SJCRH30 (cell line): ENCODE measurements around the gene ATP8B3. TPM values are rescaled to one million over a fixed set of nuclear protein-coding genes. Genes with fewer than 3 reads are reported as not detected.

ENCODE experiments used
- DNase-seq, 2 experiments: peaks; one replicate each; pipeline ENCODE4 v3.0.0-alpha.2; 2015 to 2020
- H3K27ac ChIP-seq: fragments of 250-450 bp; sonication (Bioruptor Pico); 2 replicates; pipeline ENCODE4 v1.5.1; 2020; ENCODE audit warnings: mild to moderate bottlenecking, moderate library complexity
- H3K27me3 ChIP-seq: fragments of 250-450 bp; sonication (Bioruptor Pico); 2 replicates; pipeline ENCODE4 v1.5.1; 2020; ENCODE audit warnings: mild to moderate bottlenecking, moderate library complexity
- H3K36me3 ChIP-seq: fragments of 250-450 bp; sonication (Bioruptor Pico); 2 replicates; pipeline ENCODE4 v1.5.1; 2020; ENCODE audit warnings: mild to moderate bottlenecking, moderate library complexity
- H3K4me1 ChIP-seq: fragments of 250-450 bp; sonication (Bioruptor Pico); 2 replicates; pipeline ENCODE4 v1.5.1; 2020; ENCODE audit warnings: mild to moderate bottlenecking, moderate library complexity
- H3K4me3 ChIP-seq: fragments of 250-450 bp; sonication (Bioruptor Pico); 2 replicates; pipeline ENCODE4 v1.5.1; 2020; ENCODE audit warnings: mild to moderate bottlenecking, moderate library complexity
- H3K9me3 ChIP-seq: fragments of 250-450 bp; sonication (Bioruptor Pico); replicated peaks from 2 replicates; pipeline ENCODE4 v1.5.1; 2020; ENCODE audit warnings: mild to moderate bottlenecking, moderate library complexity
- total RNA-seq: library from RNA; depleted of rRNA; stranded (reverse); fragments of >200 nt; shearing (Covaris generic); gene quantifications from 2 replicates; pipeline ENCODE4 v1.2.3, GENCODE V29; 2014; rRNA removed

Gene ATP8B3
- 0.08 TPM in 1 of 2 replicates, not detected in the other for total RNA-seq

- peaks cover 2% of the 10 kb centered on the region; the same call in 1 of the 2 replicates for H3K4me1 ChIP-seq
- peak within 1 kb of the TSS; percentile 52 for H3K4me3 ChIP-seq
- peaks cover 8% of the 10 kb centered on the region; the same call in 1 of the 2 replicates for H3K36me3 ChIP-seq
- H3K9me3 ChIP-seq, result no peaks in the 10 kb centered on the region
- no peak within 1 kb of the TSS; the same call in 1 of the 2 replicates for H3K27ac ChIP-seq
- H3K27me3 ChIP-seq, result 0 out of 2 replicates have a peak, but pooled peaks cover 3% of the 10 kb centered on the region
- no peak for DNase-seq
These were observed at the start of gene ATP8B3 for GRCh38 chr19:1811942-1812425. Gene ATP8B3 (minus strand): TSS chr19:1812276. CDS start chr19:1811736, 540 bp downstream.

- Histone ChIP-seq H3K27ac (no peak overlapping the region), H3K4me1 (peaks cover 3% of the 10 kb centered on the region; the same call in 1 of the 2 replicates), H3K9me3 (no peaks in the 10 kb centered on the region), H3K36me3 (no peaks in the 10 kb centered on the region), H3K4me3 (peak overlapping the region; percentile 76), H3K27me3 (no peaks in the 10 kb centered on the region)
- DNase-seq, result no peak
These were observed 49.5 kb upstream of the ATP8B3 start for GRCh38 chr19:1861599-1862031.

GRCh38 chr19:1860821-1861598 lies 48.9 kb upstream of the ATP8B3 start:
- no peak for DNase-seq
- no peak overlapping the region for H3K4me3 ChIP-seq
- H3K36me3 ChIP-seq, result no peaks in the 10 kb centered on the region
- no peaks in the 10 kb centered on the region for H3K9me3 ChIP-seq
- H3K4me1 ChIP-seq, result peaks cover 4% of the 10 kb centered on the region
- no peaks in the 10 kb centered on the region for H3K27me3 ChIP-seq
- no peak overlapping the region for H3K27ac ChIP-seq

GRCh38 chr19:1860042-1860775 lies 48.1 kb upstream of the ATP8B3 start:
- H3K36me3 ChIP-seq, result no peaks in the 10 kb centered on the region
- H3K27me3 ChIP-seq, result no peaks in the 10 kb centered on the region
- H3K27ac ChIP-seq, result no peak overlapping the region
- peak; percentile 62 to 65 for DNase-seq
- no peaks in the 10 kb centered on the region for H3K9me3 ChIP-seq
- no peak overlapping the region for H3K4me3 ChIP-seq
- peaks cover 10% of the 10 kb centered on the region for H3K4me1 ChIP-seq

- H3K4me3 ChIP-seq, result no peak overlapping the region
- no peak overlapping the region for H3K27ac ChIP-seq
- no peaks in the 10 kb centered on the region for H3K27me3 ChIP-seq
- no peak for DNase-seq
- H3K36me3 ChIP-seq, result no peaks in the 10 kb centered on the region
- H3K9me3 ChIP-seq, result no peaks in the 10 kb centered on the region
- H3K4me1 ChIP-seq, result peaks cover 15% of the 10 kb centered on the region
These were observed 47.3 kb upstream of the ATP8B3 start for GRCh38 chr19:1859331-1859781.

GRCh38 chr19:1858412-1859081 lies 46.5 kb upstream of the ATP8B3 start:
- Histone ChIP-seq H3K36me3 (no peaks in the 10 kb centered on the region), H3K4me1 (peaks cover 15% of the 10 kb centered on the region), H3K27ac (no peak overlapping the region)

GRCh38 chr19:1857648-1858326 lies 45.7 kb upstream of the ATP8B3 start:
- DNase-seq, result no peak
- peak overlapping the region; percentile 65 for H3K4me3 ChIP-seq
- H3K4me1 ChIP-seq, result peaks cover 15% of the 10 kb centered on the region
- no peaks in the 10 kb centered on the region for H3K36me3 ChIP-seq
- no peaks in the 10 kb centered on the region for H3K9me3 ChIP-seq
- H3K27me3 ChIP-seq, result no peaks in the 10 kb centered on the region
- peak overlapping the region; percentile 56 for H3K27ac ChIP-seq

More at GRCh38 chr19:1858412-1859081, 46.5 kb upstream of the ATP8B3 start:
- H3K27me3 ChIP-seq, result no peaks in the 10 kb centered on the region
- no peak for DNase-seq
- no peaks in the 10 kb centered on the region for H3K9me3 ChIP-seq
- H3K4me3 ChIP-seq, result no peak overlapping the region

GRCh38 chr19:1856698-1857603 lies 44.9 kb upstream of the ATP8B3 start:
- Histone ChIP-seq H3K36me3 (no peaks in the 10 kb centered on the region), H3K4me1 (peaks cover 15% of the 10 kb centered on the region)

GRCh38 chr19:1856345-1856697 lies 44.2 kb upstream of the ATP8B3 start:
- Histone ChIP-seq H3K4me3 (peak overlapping the region; percentile 65), H3K9me3 (no peaks in the 10 kb centered on the region), H3K27ac (peak overlapping the region; percentile 56), H3K27me3 (no peaks in the 10 kb centered on the region), H3K36me3 (no peaks in the 10 kb centered on the region), H3K4me1 (peaks cover 15% of the 10 kb centered on the region)
- DNase-seq, result peak; percentile 49 to 57

More at GRCh38 chr19:1856698-1857603, 44.9 kb upstream of the ATP8B3 start:
- Histone ChIP-seq H3K4me3 (peak overlapping the region; percentile 65), H3K9me3 (no peaks in the 10 kb centered on the region), H3K27ac (peak overlapping the region; percentile 56), H3K27me3 (no peaks in the 10 kb centered on the region)
- DNase-seq, result peak; percentile 56 to 64

- H3K27me3 ChIP-seq, result no peaks in the 10 kb centered on the region
- no peaks in the 10 kb centered on the region for H3K9me3 ChIP-seq
- no peaks in the 10 kb centered on the region for H3K36me3 ChIP-seq
- peaks cover 15% of the 10 kb centered on the region for H3K4me1 ChIP-seq
- no peak for DNase-seq
- H3K4me3 ChIP-seq, result peak overlapping the region; percentile 65
- H3K27ac ChIP-seq, result peak overlapping the region; percentile 56
These were observed 43.8 kb upstream of the ATP8B3 start for GRCh38 chr19:1855828-1856255.

GRCh38 chr19:1855040-1855827 lies 43.2 kb upstream of the ATP8B3 start:
- no peaks in the 10 kb centered on the region for H3K27me3 ChIP-seq
- DNase-seq, result peak; percentile 90 to 92
- peak overlapping the region; percentile 65 for H3K4me3 ChIP-seq
- H3K4me1 ChIP-seq, result peaks cover 15% of the 10 kb centered on the region
- no peaks in the 10 kb centered on the region for H3K9me3 ChIP-seq
- H3K36me3 ChIP-seq, result no peaks in the 10 kb centered on the region
- peak overlapping the region; percentile 56 for H3K27ac ChIP-seq

GRCh38 chr19:1854542-1855039 lies 42.5 kb upstream of the ATP8B3 start:
- H3K27ac ChIP-seq, result no peak overlapping the region
- no peaks in the 10 kb centered on the region for H3K36me3 ChIP-seq
- H3K4me3 ChIP-seq, result no peak overlapping the region
- no peaks in the 10 kb centered on the region for H3K9me3 ChIP-seq
- no peak for DNase-seq
- H3K4me1 ChIP-seq, result peaks cover 15% of the 10 kb centered on the region
- H3K27me3 ChIP-seq, result no peaks in the 10 kb centered on the region
